SK-N-SH (cell line): ENCODE results near the gene AACS.

Source experiments
- EP300 ChIP-seq, 2 experiments: IDR thresholded peaks; 2 replicates each; pipeline versions ENCODE4 v1.4.0 to v1.6.1; 2012; ENCODE audit warnings: borderline replicate concordance in 1 of 2, low read depth in 1 of 2, low read length in 1 of 2
- EZH2phosphoT487 ChIP-seq: fragments of 200-600 bp; sonication (generic); IDR thresholded peaks from 2 replicates; pipeline ENCODE4 v1.6.1; 2017; ENCODE audit warnings: low read depth, mixed run types, mild to moderate bottlenecking, antibody characterized with exemption, moderate library complexity, borderline replicate concordance
- FOXM1 ChIP-seq: IDR thresholded peaks from 2 replicates; pipeline ENCODE4 v1.4.0; 2012; ENCODE audit warnings: low read depth, mild to moderate bottlenecking
- MXI1 ChIP-seq: IDR thresholded peaks from 2 replicates; pipeline ENCODE4 v1.6.1; 2012; ENCODE audit warnings: mild to moderate bottlenecking, low read depth, low read length, improper control_type of control experiment
- NFIC ChIP-seq: IDR thresholded peaks from 2 replicates; pipeline ENCODE4 v1.4.0; 2012; ENCODE audit warnings: borderline replicate concordance
- POLR2AphosphoS5 ChIP-seq: IDR thresholded peaks from 2 replicates; pipeline ENCODE4 v1.6.1; 2012; ENCODE audit warnings: low read depth, low read length
- RFX5 ChIP-seq: IDR thresholded peaks from 2 replicates; pipeline ENCODE4 v1.6.1; 2012; ENCODE audit warnings: mild to moderate bottlenecking, improper control_type of control experiment, low read length
- TCF12 ChIP-seq: IDR thresholded peaks from 2 replicates; pipeline ENCODE4 v1.4.0; 2012
- TF ChIP-seq, protein P1 (sequence below): IDR thresholded peaks from 2 replicates; pipeline ENCODE4; 2012
- TF ChIP-seq, protein P2 (sequence below): IDR thresholded peaks from 2 replicates; pipeline ENCODE4 v1.4.0; 2012; ENCODE audit warnings: low read depth
- TF ChIP-seq, protein P3 (sequence below): fragments of 200-600 bp; sonication (generic); IDR thresholded peaks from 2 replicates; pipeline ENCODE4 v1.6.1; 2017; ENCODE audit warnings: antibody characterized with exemption, mild to moderate bottlenecking, moderate library complexity
- TF ChIP-seq, protein P4 (sequence below): IDR thresholded peaks from 2 replicates; pipeline ENCODE4 v1.4.0; 2012; ENCODE audit warnings: low read depth, borderline replicate concordance

DNA sequence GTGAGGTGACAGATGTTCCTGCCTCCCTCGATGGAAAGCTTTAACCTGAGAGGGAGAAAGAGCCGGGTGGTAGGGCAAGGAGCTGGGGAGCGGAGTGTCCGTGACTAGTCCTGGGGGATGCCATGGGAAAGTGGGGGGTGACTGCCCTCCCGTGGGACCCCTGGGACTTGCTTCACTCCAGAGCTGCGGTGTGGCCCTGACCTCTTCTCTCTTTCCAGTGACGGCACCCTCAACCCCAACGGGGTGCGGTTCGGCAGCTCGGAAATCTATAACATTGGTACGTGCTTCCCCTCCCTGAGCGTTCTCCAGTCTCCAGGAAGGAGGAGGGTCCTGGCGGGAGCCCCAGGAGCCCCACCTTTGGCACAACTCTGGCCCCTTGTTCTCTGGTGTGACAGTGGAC is 69.3 kb downstream of the AACS start:
- TF ChIP-seq, protein P1, sequence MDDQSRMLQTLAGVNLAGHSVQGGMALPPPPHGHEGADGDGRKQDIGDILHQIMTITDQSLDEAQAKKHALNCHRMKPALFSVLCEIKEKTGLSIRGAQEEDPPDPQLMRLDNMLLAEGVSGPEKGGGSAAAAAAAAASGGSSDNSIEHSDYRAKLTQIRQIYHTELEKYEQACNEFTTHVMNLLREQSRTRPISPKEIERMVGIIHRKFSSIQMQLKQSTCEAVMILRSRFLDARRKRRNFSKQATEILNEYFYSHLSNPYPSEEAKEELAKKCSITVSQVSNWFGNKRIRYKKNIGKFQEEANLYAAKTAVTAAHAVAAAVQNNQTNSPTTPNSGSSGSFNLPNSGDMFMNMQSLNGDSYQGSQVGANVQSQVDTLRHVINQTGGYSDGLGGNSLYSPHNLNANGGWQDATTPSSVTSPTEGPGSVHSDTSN: no peak
- TF ChIP-seq, protein P2, sequence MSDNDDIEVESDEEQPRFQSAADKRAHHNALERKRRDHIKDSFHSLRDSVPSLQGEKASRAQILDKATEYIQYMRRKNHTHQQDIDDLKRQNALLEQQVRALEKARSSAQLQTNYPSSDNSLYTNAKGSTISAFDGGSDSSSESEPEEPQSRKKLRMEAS: no peak
- TF ChIP-seq, protein P3, sequence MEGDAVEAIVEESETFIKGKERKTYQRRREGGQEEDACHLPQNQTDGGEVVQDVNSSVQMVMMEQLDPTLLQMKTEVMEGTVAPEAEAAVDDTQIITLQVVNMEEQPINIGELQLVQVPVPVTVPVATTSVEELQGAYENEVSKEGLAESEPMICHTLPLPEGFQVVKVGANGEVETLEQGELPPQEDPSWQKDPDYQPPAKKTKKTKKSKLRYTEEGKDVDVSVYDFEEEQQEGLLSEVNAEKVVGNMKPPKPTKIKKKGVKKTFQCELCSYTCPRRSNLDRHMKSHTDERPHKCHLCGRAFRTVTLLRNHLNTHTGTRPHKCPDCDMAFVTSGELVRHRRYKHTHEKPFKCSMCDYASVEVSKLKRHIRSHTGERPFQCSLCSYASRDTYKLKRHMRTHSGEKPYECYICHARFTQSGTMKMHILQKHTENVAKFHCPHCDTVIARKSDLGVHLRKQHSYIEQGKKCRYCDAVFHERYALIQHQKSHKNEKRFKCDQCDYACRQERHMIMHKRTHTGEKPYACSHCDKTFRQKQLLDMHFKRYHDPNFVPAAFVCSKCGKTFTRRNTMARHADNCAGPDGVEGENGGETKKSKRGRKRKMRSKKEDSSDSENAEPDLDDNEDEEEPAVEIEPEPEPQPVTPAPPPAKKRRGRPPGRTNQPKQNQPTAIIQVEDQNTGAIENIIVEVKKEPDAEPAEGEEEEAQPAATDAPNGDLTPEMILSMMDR: no peak
- TF ChIP-seq FOXM1 (no peak), POLR2AphosphoS5 (no peak), RFX5 (no peak), NFIC (no peak), EP300 (IDR thresholded peaks at IDR 0.05; ENCODE audit: borderline replicate concordance in 1 of 2, low read depth in 1 of 2, low read length in 1 of 2) (no peak), MXI1 (no peak), TCF12 (no peak), EZH2phosphoT487 (no peak)
- TF ChIP-seq, protein P4, sequence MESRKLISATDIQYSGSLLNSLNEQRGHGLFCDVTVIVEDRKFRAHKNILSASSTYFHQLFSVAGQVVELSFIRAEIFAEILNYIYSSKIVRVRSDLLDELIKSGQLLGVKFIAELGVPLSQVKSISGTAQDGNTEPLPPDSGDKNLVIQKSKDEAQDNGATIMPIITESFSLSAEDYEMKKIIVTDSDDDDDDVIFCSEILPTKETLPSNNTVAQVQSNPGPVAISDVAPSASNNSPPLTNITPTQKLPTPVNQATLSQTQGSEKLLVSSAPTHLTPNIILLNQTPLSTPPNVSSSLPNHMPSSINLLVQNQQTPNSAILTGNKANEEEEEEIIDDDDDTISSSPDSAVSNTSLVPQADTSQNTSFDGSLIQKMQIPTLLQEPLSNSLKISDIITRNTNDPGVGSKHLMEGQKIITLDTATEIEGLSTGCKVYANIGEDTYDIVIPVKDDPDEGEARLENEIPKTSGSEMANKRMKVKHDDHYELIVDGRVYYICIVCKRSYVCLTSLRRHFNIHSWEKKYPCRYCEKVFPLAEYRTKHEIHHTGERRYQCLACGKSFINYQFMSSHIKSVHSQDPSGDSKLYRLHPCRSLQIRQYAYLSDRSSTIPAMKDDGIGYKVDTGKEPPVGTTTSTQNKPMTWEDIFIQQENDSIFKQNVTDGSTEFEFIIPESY: no peak
